ENCODE results near the gene MEGF9. TPM values are rescaled to one million over a fixed set of nuclear protein-coding genes. Genes with fewer than 3 reads are reported as not detected.

The MEGF9 gene
- total RNA-seq, 1 donor from 2014 or later: 5.0 TPM

- H3K4me3 Mint-ChIP-seq (ENCODE audit: low read depth): no peak overlapping the region
- no peak overlapping the region for H3K27ac Mint-ChIP-seq
- DNase-seq (ENCODE audit: low spot score): no peak
- intact Hi-C loops (cut with micrococcal nuclease): loop anchor here (5.0 to 10.0 kb wide), 3 partner anchors 98 to 448 kb away; partner anchors contain the start of gene MEGF9
- H3K36me3 Mint-ChIP-seq (ENCODE audit: low read depth): peaks cover 5% of the 10 kb centered on the region
- H3K9me3 Mint-ChIP-seq: no peaks in the 10 kb centered on the region
- peaks cover 8% of the 10 kb centered on the region for H3K4me1 Mint-ChIP-seq (ENCODE audit: low read depth)
- no peaks in the 10 kb centered on the region for H3K27me3 Mint-ChIP-seq (ENCODE audit: low read depth)
These were observed 97.0 kb downstream of the MEGF9 start for GRCh38 chr9:120616966-120617935.

- no peaks in the 10 kb centered on the region for H3K4me1 Mint-ChIP-seq (ENCODE audit: low read depth)
- H3K36me3 Mint-ChIP-seq (ENCODE audit: low read depth): peaks cover 4% of the 10 kb centered on the region
- no peak for DNase-seq (ENCODE audit: low spot score)
- H3K27me3 Mint-ChIP-seq (ENCODE audit: low read depth): no peaks in the 10 kb centered on the region
- intact Hi-C loops (cut with micrococcal nuclease): loop anchor here (10.0 kb wide), 2 partner anchors 103 to 453 kb away; partner anchors contain the start of gene MEGF9
- no peak overlapping the region for H3K27ac Mint-ChIP-seq
- H3K9me3 Mint-ChIP-seq: no peaks in the 10 kb centered on the region
- no peak overlapping the region for H3K4me3 Mint-ChIP-seq (ENCODE audit: low read depth)
These were observed 102.1 kb downstream of the MEGF9 start for GRCh38 chr9:120612218-120612617.

- intact Hi-C loops (cut with micrococcal nuclease): loop anchor here (10.0 kb wide), 2 partner anchors 103 to 453 kb away; partner anchors contain the start of gene MEGF9
- Mint-ChIP-seq H3K36me3 (ENCODE audit: low read depth) (peaks cover 4% of the 10 kb centered on the region), H3K27me3 (ENCODE audit: low read depth) (no peaks in the 10 kb centered on the region)
These were observed 102.6 kb downstream of the MEGF9 start for GRCh38 chr9:120611690-120612068.

GRCh38 chr9:120610975-120611689 lies 103.1 kb downstream of the MEGF9 start:
- no peak for DNase-seq (ENCODE audit: low spot score)
- Mint-ChIP-seq H3K9me3 (no peaks in the 10 kb centered on the region), H3K4me3 (ENCODE audit: low read depth) (no peak overlapping the region), H3K27ac (no peak overlapping the region), H3K36me3 (ENCODE audit: low read depth) (peaks cover 4% of the 10 kb centered on the region), H3K27me3 (ENCODE audit: low read depth) (no peaks in the 10 kb centered on the region), H3K4me1 (ENCODE audit: low read depth) (no peaks in the 10 kb centered on the region)
- intact Hi-C loops (cut with micrococcal nuclease): loop anchor here (10.0 kb wide), 2 partner anchors 104 to 454 kb away; partner anchors contain the start of gene MEGF9

More at GRCh38 chr9:120611690-120612068, 102.6 kb downstream of the MEGF9 start:
- Mint-ChIP-seq H3K4me1 (ENCODE audit: low read depth) (no peaks in the 10 kb centered on the region), H3K27ac (no peak overlapping the region), H3K9me3 (no peaks in the 10 kb centered on the region), H3K4me3 (ENCODE audit: low read depth) (no peak overlapping the region)
- no peak for DNase-seq (ENCODE audit: low spot score)

GRCh38 chr9:120609636-120610035 lies 104.6 kb downstream of the MEGF9 start:
- H3K4me3 Mint-ChIP-seq (ENCODE audit: low read depth): no peak overlapping the region
- intact Hi-C loops (cut with micrococcal nuclease): loop anchor here (10.0 kb wide), 2 partner anchors 105 to 455 kb away; partner anchors contain the start of gene MEGF9
- H3K9me3 Mint-ChIP-seq: no peaks in the 10 kb centered on the region
- H3K27ac Mint-ChIP-seq: no peak overlapping the region
- H3K4me1 Mint-ChIP-seq (ENCODE audit: low read depth): no peaks in the 10 kb centered on the region
- H3K27me3 Mint-ChIP-seq (ENCODE audit: low read depth): no peaks in the 10 kb centered on the region
- DNase-seq (ENCODE audit: low spot score): no peak
- H3K36me3 Mint-ChIP-seq (ENCODE audit: low read depth): peaks cover 8% of the 10 kb centered on the region

- no peak overlapping the region for H3K27ac Mint-ChIP-seq
- intact Hi-C loops (cut with micrococcal nuclease): no loop called here
- no peaks in the 10 kb centered on the region for H3K27me3 Mint-ChIP-seq (ENCODE audit: low read depth)
- no peak for DNase-seq (ENCODE audit: low spot score)
- no peaks in the 10 kb centered on the region for H3K9me3 Mint-ChIP-seq
- H3K36me3 Mint-ChIP-seq (ENCODE audit: low read depth): peaks cover 8% of the 10 kb centered on the region
- no peaks in the 10 kb centered on the region for H3K4me1 Mint-ChIP-seq (ENCODE audit: low read depth)
- H3K4me3 Mint-ChIP-seq (ENCODE audit: low read depth): no peak overlapping the region
These were observed 105.8 kb downstream of the MEGF9 start for GRCh38 chr9:120608421-120608820.

GRCh38 chr9:120603591-120603990 lies 110.7 kb downstream of the MEGF9 start:
- intact Hi-C loops (cut with micrococcal nuclease): no loop called here
- Mint-ChIP-seq H3K27ac (no peak overlapping the region), H3K9me3 (no peaks in the 10 kb centered on the region), H3K27me3 (ENCODE audit: low read depth) (no peaks in the 10 kb centered on the region), H3K36me3 (ENCODE audit: low read depth) (peaks cover 4% of the 10 kb centered on the region), H3K4me1 (ENCODE audit: low read depth) (peaks cover 2% of the 10 kb centered on the region), H3K4me3 (ENCODE audit: low read depth) (no peak overlapping the region)
- no peak for DNase-seq (ENCODE audit: low spot score)

GRCh38 chr9:120603010-120603409 lies 111.3 kb downstream of the MEGF9 start:
- H3K27ac Mint-ChIP-seq: no peak overlapping the region
- intact Hi-C loops (cut with micrococcal nuclease): no loop called here
- no peak overlapping the region for H3K4me3 Mint-ChIP-seq (ENCODE audit: low read depth)

GRCh38 chr9:120593955-120594277 lies 120.4 kb downstream of the MEGF9 start:
- H3K4me3 Mint-ChIP-seq (ENCODE audit: low read depth): no peak overlapping the region
- H3K9me3 Mint-ChIP-seq: no peaks in the 10 kb centered on the region
- no peaks in the 10 kb centered on the region for H3K36me3 Mint-ChIP-seq (ENCODE audit: low read depth)
- no peak for DNase-seq (ENCODE audit: low spot score)
- peaks cover 3% of the 10 kb centered on the region for H3K27me3 Mint-ChIP-seq (ENCODE audit: low read depth)
- H3K4me1 Mint-ChIP-seq (ENCODE audit: low read depth): peaks cover 1% of the 10 kb centered on the region
- no peak overlapping the region for H3K27ac Mint-ChIP-seq
- intact Hi-C loops (cut with micrococcal nuclease): no loop called here

More at GRCh38 chr9:120603010-120603409, 111.3 kb downstream of the MEGF9 start:
- Mint-ChIP-seq H3K4me1 (ENCODE audit: low read depth) (peaks cover 2% of the 10 kb centered on the region), H3K36me3 (ENCODE audit: low read depth) (peaks cover 4% of the 10 kb centered on the region), H3K27me3 (ENCODE audit: low read depth) (no peaks in the 10 kb centered on the region), H3K9me3 (no peaks in the 10 kb centered on the region)
- no peak for DNase-seq (ENCODE audit: low spot score)

- no peak overlapping the region for H3K4me3 Mint-ChIP-seq (ENCODE audit: low read depth)
- intact Hi-C loops (cut with micrococcal nuclease): no loop called here
- no peaks in the 10 kb centered on the region for H3K36me3 Mint-ChIP-seq (ENCODE audit: low read depth)
- no peaks in the 10 kb centered on the region for H3K9me3 Mint-ChIP-seq
- no peak for DNase-seq (ENCODE audit: low spot score)
- no peak overlapping the region for H3K27ac Mint-ChIP-seq
- H3K27me3 Mint-ChIP-seq (ENCODE audit: low read depth): peaks cover 3% of the 10 kb centered on the region
- no peaks in the 10 kb centered on the region for H3K4me1 Mint-ChIP-seq (ENCODE audit: low read depth)
These were observed 120.9 kb downstream of the MEGF9 start for GRCh38 chr9:120593250-120593954.

GRCh38 chr9:120592210-120592609 lies 122.1 kb downstream of the MEGF9 start:
- intact Hi-C loops (cut with micrococcal nuclease): no loop called here
- H3K4me1 Mint-ChIP-seq (ENCODE audit: low read depth): no peaks in the 10 kb centered on the region
- H3K27ac Mint-ChIP-seq: no peak overlapping the region
- DNase-seq (ENCODE audit: low spot score): no peak
- no peak overlapping the region for H3K4me3 Mint-ChIP-seq (ENCODE audit: low read depth)
- peaks cover 4% of the 10 kb centered on the region for H3K27me3 Mint-ChIP-seq (ENCODE audit: low read depth)
- H3K36me3 Mint-ChIP-seq (ENCODE audit: low read depth): no peaks in the 10 kb centered on the region
- H3K9me3 Mint-ChIP-seq: no peaks in the 10 kb centered on the region

- intact Hi-C loops (cut with micrococcal nuclease): no loop called here
- no peaks in the 10 kb centered on the region for H3K9me3 Mint-ChIP-seq
- H3K27me3 Mint-ChIP-seq (ENCODE audit: low read depth): peaks cover 7% of the 10 kb centered on the region
- H3K36me3 Mint-ChIP-seq (ENCODE audit: low read depth): no peaks in the 10 kb centered on the region
- H3K4me3 Mint-ChIP-seq (ENCODE audit: low read depth): no peak overlapping the region
- DNase-seq (ENCODE audit: low spot score): no peak
- no peak overlapping the region for H3K27ac Mint-ChIP-seq
- peaks cover 7% of the 10 kb centered on the region for H3K4me1 Mint-ChIP-seq (ENCODE audit: low read depth)
These were observed 126.9 kb downstream of the MEGF9 start for GRCh38 chr9:120587328-120587727.

All from activated T-helper 2 cell treated with anti-CD3 and anti-CD28 coated beads, Interferon-gamma antibody, Interleukin-2, Interleukin-4, amounts not matched to agents 10 μg/mL and 5 μg/mL and 100 μg/mL, durations not matched to agents 14 hours and 24 hours and 36 hours (primary cell).